PC-3 (cell line): ENCODE data around the gene MACROD2. TPM values are rescaled to one million over a fixed set of nuclear protein-coding genes. Genes with fewer than 3 reads are reported as not detected.
A peak's percentile ranks its signal among the peaks of the same experiment; 100 is the strongest.

ENCODE experiments used
- ATAC-seq: fragments of 200-7000 bp; cut with Tn5 transposase; 2 replicates; pipeline ENCODE4 v1.9.1; 2020; ENCODE audit warnings: mild to moderate bottlenecking, moderate library complexity
- BruUV-seq: library from RNA; stranded (reverse); fragments of 400-500 nt; replicated peaks from 2 replicates; lab custom pipeline; 2021; lab: Mats Ljungman, UMichigan
- CTCF ChIA-PET: fragments of 300-600 bp; sonication (Branson Sonifier 250); formaldehyde crosslinking; loops from one replicate; lab custom pipeline; 2022; ENCODE audit warnings: antibody characterized with exemption; lab: Charles Lee
- POLR2A ChIA-PET: fragments of 300-600 bp; sonication (Branson Sonifier 250); formaldehyde crosslinking; loops from one replicate; lab custom pipeline; 2022; ENCODE audit warnings: antibody characterized with exemption; ENCODE audit not compliant: unreplicated experiment; lab: Charles Lee
- DNase-seq: peaks from one replicate; pipeline ENCODE4 v3.0.0-alpha.2; 2015
- H2AFZ ChIP-seq: fragments of 300-600 bp; sonication (generic); 2 replicates; pipeline ENCODE4 v1.6.0; 2016; ENCODE audit warnings: antibody characterized with exemption, low read length
- H3F3A ChIP-seq: fragments of 300-600 bp; sonication (generic); one replicate; pipeline ENCODE4 v1.6.0; 2017; ENCODE audit warnings: antibody characterized with exemption, low read length, control low read depth, mild to moderate bottlenecking; ENCODE audit not compliant: unreplicated experiment
- H3K27ac ChIP-seq: fragments of 300-600 bp; sonication (generic); 2 replicates; pipeline ENCODE4 v1.5.1; 2016; ENCODE audit warnings: mild to moderate bottlenecking, low read length
- H3K27me3 ChIP-seq: fragments of 300-600 bp; sonication (generic); 2 replicates; pipeline ENCODE4 v1.6.1; 2016; ENCODE audit warnings: low read length, mixed read lengths
- H3K36me3 ChIP-seq: fragments of 300-600 bp; sonication (generic); 2 replicates; pipeline ENCODE4 v1.6.1; 2016; ENCODE audit warnings: low read depth, mixed run types, low read length, mixed read lengths
- H3K4me1 ChIP-seq: fragments of 300-600 bp; sonication (generic); 2 replicates; pipeline ENCODE4 v1.5.1; 2016; ENCODE audit warnings: low read length; ENCODE audit not compliant: insufficient read depth
- H3K4me2 ChIP-seq: fragments of 300-600 bp; sonication (generic); 2 replicates; pipeline ENCODE4 v1.6.0; 2016; ENCODE audit warnings: low read length
- H3K4me3 ChIP-seq: fragments of 300-600 bp; sonication (generic); 2 replicates; pipeline ENCODE4 v1.5.1; 2016; ENCODE audit warnings: mild to moderate bottlenecking, low read length, mixed read lengths
- H3K79me2 ChIP-seq: fragments of 300-600 bp; sonication (generic); 2 replicates; pipeline ENCODE4 v1.6.1; 2017; ENCODE audit warnings: low read length, mixed read lengths
- H3K9ac ChIP-seq: fragments of 300-600 bp; sonication (generic); 2 replicates; pipeline ENCODE4 v1.6.0; 2016; ENCODE audit warnings: mild to moderate bottlenecking, low read length
- H3K9me2 ChIP-seq: fragments of 300-600 bp; sonication (generic); replicated peaks from 2 replicates; pipeline ENCODE4 v1.6.1; 2016; ENCODE audit warnings: mixed run types, low read length, mixed read lengths
- H3K9me3 ChIP-seq: fragments of 300-600 bp; sonication (generic); 2 replicates; pipeline ENCODE4 v1.6.1; 2016; ENCODE audit warnings: low read length, mixed read lengths
- H4K20me1 ChIP-seq: fragments of 300-600 bp; sonication (generic); 2 replicates; pipeline ENCODE4 v1.6.1; 2016; ENCODE audit warnings: low read length, mixed read lengths
- EZH2 ChIP-seq: fragments of 300-600 bp; sonication (generic); IDR thresholded peaks from one replicate; pipeline ENCODE4 v1.6.1; 2017; ENCODE audit warnings: antibody characterized with exemption, mild to moderate bottlenecking, low read length; ENCODE audit not compliant: unreplicated experiment
- EZH2phosphoT487 ChIP-seq: fragments of 300-600 bp; sonication (generic); IDR thresholded peaks from 2 replicates; pipeline ENCODE4 v1.6.1; 2018; ENCODE audit warnings: mild to moderate bottlenecking, antibody characterized with exemption, low read length, borderline replicate concordance
- intact Hi-C: fragments of 100-400 bp; cut with micrococcal nuclease; formaldehyde crosslinking; loops from 2 replicates; pipeline ENCODE4 v1.9.0; 2023
- total RNA-seq: library from RNA; depleted of rRNA; stranded (reverse); fragments of >200 nt; gene quantifications from 2 replicates; pipeline ENCODE4 v1.2.3, GENCODE V29; 2014
- TF ChIP-seq, protein P1 (sequence below): fragments of 300-600 bp; sonication (generic); conservative IDR thresholded peaks from 2 replicates; pipeline ENCODE4 v1.5.1; 2017; ENCODE audit warnings: antibody characterized with exemption, low read depth, mild to moderate bottlenecking, low read length

The MACROD2 gene
- total RNA-seq, 1 experiment from 2014 or later, result 3.1 TPM

DNA sequence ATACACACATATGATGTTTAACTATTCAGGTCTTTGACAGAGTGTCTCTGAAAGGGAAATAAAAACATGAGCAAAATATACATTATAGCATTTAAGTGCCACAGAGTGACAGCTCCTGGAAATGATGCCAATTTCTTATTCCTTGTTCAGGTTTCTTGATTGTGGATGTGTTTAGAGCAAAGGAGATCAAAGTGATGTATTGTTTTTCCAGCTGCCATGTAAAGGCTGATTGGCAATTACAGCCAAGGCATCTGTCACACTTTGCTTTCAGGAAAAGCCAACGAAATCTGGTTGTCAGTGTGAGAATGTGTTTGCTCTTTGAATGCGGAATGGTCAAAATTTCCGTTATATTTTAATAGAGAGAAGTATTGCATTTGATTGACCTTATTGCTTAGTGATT lies 689.9 kb downstream of the MACROD2 start:
- H3K9me2 ChIP-seq, result no peaks in the 10 kb centered on the region
- no peaks in the 10 kb centered on the region for H3K36me3 ChIP-seq
- H3K4me1 ChIP-seq, result no peaks in the 10 kb centered on the region
- H3K4me2 ChIP-seq, result no peak overlapping the region
- ATAC-seq (no peak), DNase-seq (no peak)
- no peaks in the 10 kb centered on the region for H3K79me2 ChIP-seq
- POLR2A ChIA-PET, result no interaction called here
- H4K20me1 ChIP-seq, result no peaks in the 10 kb centered on the region
- CTCF ChIA-PET, result no interaction called here
- TF ChIP-seq EZH2, result no peak
- TF ChIP-seq, protein P1, sequence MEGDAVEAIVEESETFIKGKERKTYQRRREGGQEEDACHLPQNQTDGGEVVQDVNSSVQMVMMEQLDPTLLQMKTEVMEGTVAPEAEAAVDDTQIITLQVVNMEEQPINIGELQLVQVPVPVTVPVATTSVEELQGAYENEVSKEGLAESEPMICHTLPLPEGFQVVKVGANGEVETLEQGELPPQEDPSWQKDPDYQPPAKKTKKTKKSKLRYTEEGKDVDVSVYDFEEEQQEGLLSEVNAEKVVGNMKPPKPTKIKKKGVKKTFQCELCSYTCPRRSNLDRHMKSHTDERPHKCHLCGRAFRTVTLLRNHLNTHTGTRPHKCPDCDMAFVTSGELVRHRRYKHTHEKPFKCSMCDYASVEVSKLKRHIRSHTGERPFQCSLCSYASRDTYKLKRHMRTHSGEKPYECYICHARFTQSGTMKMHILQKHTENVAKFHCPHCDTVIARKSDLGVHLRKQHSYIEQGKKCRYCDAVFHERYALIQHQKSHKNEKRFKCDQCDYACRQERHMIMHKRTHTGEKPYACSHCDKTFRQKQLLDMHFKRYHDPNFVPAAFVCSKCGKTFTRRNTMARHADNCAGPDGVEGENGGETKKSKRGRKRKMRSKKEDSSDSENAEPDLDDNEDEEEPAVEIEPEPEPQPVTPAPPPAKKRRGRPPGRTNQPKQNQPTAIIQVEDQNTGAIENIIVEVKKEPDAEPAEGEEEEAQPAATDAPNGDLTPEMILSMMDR, result no peak
- TF ChIP-seq EZH2phosphoT487, result no peak
- H3K4me3 ChIP-seq, result no peak overlapping the region
- H3K27ac ChIP-seq, result no peak overlapping the region
- H2AFZ ChIP-seq, result no peak overlapping the region
- intact Hi-C loops, result no loop called here
- no peaks in the 10 kb centered on the region for H3F3A ChIP-seq
- no peak overlapping the region for H3K9ac ChIP-seq
- H3K27me3 ChIP-seq, result no peaks in the 10 kb centered on the region
- BruUV-seq, result no TSS peak
- no peaks in the 10 kb centered on the region for H3K9me3 ChIP-seq

DNA sequence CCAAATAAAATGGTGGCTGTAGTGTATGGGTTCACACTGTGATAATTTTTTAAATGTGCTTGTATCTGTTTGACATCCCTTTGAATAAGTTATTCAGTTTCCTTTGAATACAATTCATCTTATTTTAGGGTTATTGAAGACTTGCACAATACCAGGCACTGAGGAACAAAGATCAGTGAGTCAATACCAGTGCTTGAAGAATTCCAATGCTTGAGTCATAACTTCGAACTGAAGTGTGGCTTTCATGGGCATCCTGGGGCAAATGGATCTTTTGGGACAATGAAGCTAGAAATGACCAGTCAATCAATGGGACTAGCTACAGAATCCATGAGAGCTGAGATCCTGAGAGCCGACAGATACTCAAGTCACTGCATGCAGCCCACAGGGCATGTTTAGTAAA lies 692.0 kb downstream of the MACROD2 start:
- H3K79me2 ChIP-seq, result no peaks in the 10 kb centered on the region
- CTCF ChIA-PET, result no interaction called here
- intact Hi-C loops, result no loop called here
- H3K9ac ChIP-seq, result no peak overlapping the region
- BruUV-seq, result no TSS peak
- TF ChIP-seq EZH2phosphoT487 (no peak), EZH2 (no peak)
- TF ChIP-seq, protein P1, result no peak
- no peak overlapping the region for H3K4me3 ChIP-seq
- H3F3A ChIP-seq, result no peaks in the 10 kb centered on the region
- no peaks in the 10 kb centered on the region for H3K36me3 ChIP-seq
- POLR2A ChIA-PET, result no interaction called here
- no peak overlapping the region for H3K27ac ChIP-seq
- H3K4me2 ChIP-seq, result no peak overlapping the region
- no peaks in the 10 kb centered on the region for H3K9me3 ChIP-seq
- H2AFZ ChIP-seq, result no peak overlapping the region
- H3K4me1 ChIP-seq, result no peaks in the 10 kb centered on the region
- ATAC-seq (no peak), DNase-seq (peak; percentile 41)
- H4K20me1 ChIP-seq, result no peaks in the 10 kb centered on the region
- H3K9me2 ChIP-seq, result no peaks in the 10 kb centered on the region
- no peaks in the 10 kb centered on the region for H3K27me3 ChIP-seq

DNA sequence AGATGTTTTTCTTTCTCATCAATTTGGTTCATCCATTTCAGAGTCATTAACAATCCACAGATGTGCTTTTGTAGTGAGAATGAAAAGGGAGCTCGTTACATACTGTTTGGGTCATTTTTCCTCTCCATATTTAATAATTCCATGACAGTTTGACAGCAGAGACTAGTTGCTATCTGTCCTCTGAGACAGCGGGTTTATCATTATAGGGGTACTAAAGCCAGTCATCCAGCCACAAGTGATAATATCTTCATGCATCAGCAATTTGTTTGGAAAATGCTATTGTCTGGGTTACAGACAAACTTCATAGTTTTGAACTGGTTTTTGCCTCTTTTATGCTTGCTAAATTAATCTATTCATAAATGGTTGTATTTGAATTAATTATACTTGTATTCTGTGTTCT lies 692.7 kb downstream of the MACROD2 start:
- Histone ChIP-seq H3K27me3 (no peaks in the 10 kb centered on the region), H3K79me2 (no peaks in the 10 kb centered on the region), H3K4me2 (no peak overlapping the region), H3K9me3 (no peaks in the 10 kb centered on the region), H4K20me1 (no peaks in the 10 kb centered on the region), H3K9me2 (no peaks in the 10 kb centered on the region), H3K36me3 (no peaks in the 10 kb centered on the region), H3K4me1 (no peaks in the 10 kb centered on the region), H3K4me3 (no peak overlapping the region), H3F3A (no peaks in the 10 kb centered on the region), H3K9ac (no peak overlapping the region), H3K27ac (no peak overlapping the region), H2AFZ (no peak overlapping the region)
- no TSS peak for BruUV-seq
- DNase-seq (no peak), ATAC-seq (no peak)
- intact Hi-C loops, result no loop called here
- TF ChIP-seq, protein P1, result no peak
- no peak for TF ChIP-seq EZH2phosphoT487
- ChIA-PET CTCF (no interaction called here), POLR2A (no interaction called here)
